Gastroesophageal sphincter (tissue), 4 donors: ENCODE results near the gene PIBF1. TPM values are rescaled to one million over a fixed set of nuclear protein-coding genes. Genes with fewer than 3 reads are reported as not detected.
"Not testable (repeated sequence)": the region's sequence is repeated elsewhere in the genome, so short reads cannot be mapped to it uniquely, and the experiment has no call there.

ENCODE experiments used
- ATAC-seq: fragments of 150-250 bp; one replicate; pipeline ENCODE4 v1.9.1; 2016; ENCODE audit warnings: mild to moderate bottlenecking, moderate library complexity
- H3K27ac ChIP-seq, 4 donors: fragments of 200-600 bp; sonication (generic) in 3 of 4; 1 replicate in 3 of 4; 2 replicates in 1 of 4; pipeline ENCODE4 v1.5.1; 2016 to 2019
- H3K27me3 ChIP-seq: fragments of 200-600 bp; sonication (generic); one replicate; pipeline ENCODE4 v1.5.1; 2019
- H3K36me3 ChIP-seq, 2 donors: fragments of 200-600 bp; sonication (generic); one replicate each; pipeline ENCODE4 v1.5.1; 2019; ENCODE audit warnings: control low read depth in 1 of 2
- H3K4me1 ChIP-seq, 3 donors: fragments of 200-600 bp; sonication (generic); 1 replicate in 2 of 3; 2 replicates in 1 of 3; pipeline ENCODE4 v1.5.1; 2016 to 2019; ENCODE audit warnings: control low read depth in 2 of 3
- H3K4me3 ChIP-seq, 2 donors: fragments of 200-600 bp; sonication (generic); one replicate each; pipeline ENCODE4 v1.5.1; 2019; ENCODE audit warnings: mild to moderate bottlenecking in 1 of 2, moderate library complexity in 1 of 2
- H3K9me3 ChIP-seq, 3 donors: fragments of 200-600 bp; sonication (generic); one replicate each; pipeline ENCODE4 v1.5.1; 2017 to 2019; ENCODE audit warnings: control low read depth in 2 of 3
- CTCF ChIP-seq, 4 experiments: fragments of 200-600 bp in 2 of 4; fragments of 450-650 bp in 2 of 4; sonication (generic) in 1 of 4; IDR thresholded peaks; one replicate each; pipeline ENCODE4 v1.5.1; 2017 to 2019; ENCODE audit warnings: antibody characterized with exemption in 4 of 4, mild to moderate bottlenecking in 2 of 4, moderate library complexity in 2 of 4
- EP300 ChIP-seq: sonication (generic); formaldehyde crosslinking; IDR thresholded peaks from one replicate; pipeline ENCODE4 v1.6.1; 2017; ENCODE audit warnings: antibody characterized with exemption, mild to moderate bottlenecking
- POLR2A ChIP-seq, 2 donors: fragments of 450-650 bp; IDR thresholded peaks; one replicate each; pipeline ENCODE4 v1.6.1; 2017; ENCODE audit warnings: antibody characterized with exemption in 2 of 2, mild to moderate bottlenecking in 2 of 2, moderate library complexity in 1 of 2
- POLR2AphosphoS5 ChIP-seq: sonication (generic); formaldehyde crosslinking; IDR thresholded peaks from one replicate; pipeline ENCODE4 v1.6.1; 2017; ENCODE audit warnings: antibody characterized with exemption
- WGBS, 2 donors: methylation state at CpG; one replicate each; pipeline ENCODE4 v1.1.5; 2018; ENCODE audit warnings: low coverage in 1 of 2; 5-methylcytosine and 5-hydroxymethylcytosine counted together
- total RNA-seq, 4 donors: library from RNA; depleted of rRNA; stranded (reverse); fragments of >200 nt; gene quantifications; one replicate each; pipeline ENCODE4 v1.1.0, GENCODE V29; 2016

The PIBF1 gene
- total RNA-seq, 4 donors from 2014 or later = 13.1 to 38.4 (median 22.3) TPM

DNA sequence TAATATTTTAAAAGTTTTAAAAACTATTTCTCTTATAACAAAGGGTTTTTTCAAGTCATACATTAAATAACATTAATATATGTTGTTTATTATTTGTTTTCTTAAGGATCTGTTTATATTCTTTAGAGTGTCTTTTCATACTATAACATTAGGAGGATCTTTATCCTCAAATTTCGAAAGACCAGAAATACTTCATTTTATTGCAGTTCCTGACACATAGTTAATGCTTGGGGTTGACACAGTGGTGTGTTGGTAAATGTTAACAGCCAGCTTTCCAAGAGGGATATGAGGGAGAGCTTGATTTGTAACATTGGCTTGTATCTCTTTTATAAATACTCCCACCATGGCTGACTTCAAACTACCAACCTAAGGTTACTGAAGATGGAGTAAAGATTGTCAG, 150.3 kb downstream of the PIBF1 start:
- ATAC-seq = no peak
- Histone ChIP-seq H3K9me3 (no peaks in the 10 kb centered on the region), H3K36me3 (peaks cover 0 to 52% of the 10 kb centered on the region in 2 donors), H3K4me1 (no peaks in the 10 kb centered on the region), H3K27me3 (no peaks in the 10 kb centered on the region), H3K4me3 (no peak overlapping the region), H3K27ac (no peak overlapping the region)
- TF ChIP-seq CTCF (IDR thresholded peaks at IDR 0.05) = no peak
- no peak for TF ChIP-seq EP300
- no peak for TF ChIP-seq POLR2A (IDR thresholded peaks at IDR 0.05)
- TF ChIP-seq POLR2AphosphoS5 = no peak
- WGBS, 2 donors = 80 to 100% methylated on average over 1 of the region's 1 CpG

DNA sequence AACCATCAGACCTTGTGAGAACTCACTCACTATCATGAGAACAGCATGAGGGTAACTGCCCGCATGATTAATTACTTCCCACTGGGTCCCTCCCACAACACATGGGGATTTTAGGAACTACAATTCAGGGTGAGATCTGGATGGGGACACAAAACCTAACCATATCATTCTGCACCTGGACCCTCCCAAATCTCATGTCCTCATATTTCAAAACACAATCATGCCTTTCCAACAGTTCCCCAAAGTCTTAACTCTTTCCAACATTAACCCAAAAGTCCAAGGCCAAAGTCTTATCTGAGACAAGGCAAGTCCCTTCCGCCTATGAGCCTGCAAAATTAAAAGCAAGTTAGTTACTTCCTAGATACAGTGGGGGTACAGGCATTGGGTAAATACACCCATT, 164.3 kb downstream of the PIBF1 start:
- not testable (repeated sequence) for ATAC-seq, H3K9me3 ChIP-seq, H3K4me3 ChIP-seq, H3K4me1 ChIP-seq, H3K27ac ChIP-seq, H3K27me3 ChIP-seq
- peaks cover 0 to 51% of the 10 kb centered on the region in 2 donors for H3K36me3 ChIP-seq
- WGBS, 2 donors = 100% methylated on average over 2 of the region's 2 CpGs

GRCh38 chr13:72952529-72953141, 170.7 kb downstream of the PIBF1 start:
- Histone ChIP-seq H3K9me3 (no peaks in the 10 kb centered on the region), H3K27ac (no peak overlapping the region), H3K36me3 (peaks cover 0 to 42% of the 10 kb centered on the region in 2 donors), H3K27me3 (no peaks in the 10 kb centered on the region), H3K4me1 (no peaks in the 10 kb centered on the region), H3K4me3 (no peak overlapping the region)
- no peak for ATAC-seq
- WGBS, 2 donors = 80% methylated on average over 1 of the region's 1 CpG; no CpG with 5 or more reads in 1 of the 2 donors
- no peak for TF ChIP-seq POLR2A (IDR thresholded peaks at IDR 0.05)
- no peak for TF ChIP-seq CTCF (IDR thresholded peaks at IDR 0.05)
- no peak for TF ChIP-seq EP300
- TF ChIP-seq POLR2AphosphoS5 = no peak

GRCh38 chr13:72953391-72953965, 171.5 kb downstream of the PIBF1 start:
- no peak for TF ChIP-seq EP300
- TF ChIP-seq CTCF (IDR thresholded peaks at IDR 0.05) = no peak
- no peak for TF ChIP-seq POLR2A (IDR thresholded peaks at IDR 0.05)
- no peak for TF ChIP-seq POLR2AphosphoS5
- H3K4me1 ChIP-seq = no peaks in the 10 kb centered on the region
- ATAC-seq = no peak
- no peak overlapping the region for H3K4me3 ChIP-seq
- WGBS, 2 donors = 92% methylated on average over 4 of the region's 6 CpGs; no CpG with 5 or more reads in 1 of the 2 donors
- no peak overlapping the region for H3K27ac ChIP-seq
- H3K36me3 ChIP-seq = peaks cover 0 to 36% of the 10 kb centered on the region in 2 donors
- H3K27me3 ChIP-seq = no peaks in the 10 kb centered on the region
- H3K9me3 ChIP-seq = no peaks in the 10 kb centered on the region

GRCh38 chr13:72959643-72960042, 177.7 kb downstream of the PIBF1 start:
- no peak overlapping the region for H3K4me3 ChIP-seq
- H3K27me3 ChIP-seq = no peaks in the 10 kb centered on the region
- H3K9me3 ChIP-seq = no peaks in the 10 kb centered on the region
- ATAC-seq = no peak
- 87 to 90% methylated on average over 1 of the region's 1 CpG for WGBS, 2 donors
- H3K27ac ChIP-seq = no peak overlapping the region
- H3K36me3 ChIP-seq = peaks cover 0 to 16% of the 10 kb centered on the region in 2 donors
- no peaks in the 10 kb centered on the region for H3K4me1 ChIP-seq
- TF ChIP-seq POLR2A (IDR thresholded peaks at IDR 0.05) = no peak
- TF ChIP-seq POLR2AphosphoS5 = no peak
- TF ChIP-seq CTCF (IDR thresholded peaks at IDR 0.05) = no peak
- no peak for TF ChIP-seq EP300
